DMS53 treated with DMSO at 0.1 percent for 48 hours (cell line): Measurements from ENCODE around the gene MED28.

ENCODE experiments used
- DNase-seq: peaks from one replicate; lab custom pipeline; 2025; ENCODE audit not compliant: unreplicated experiment; lab: John Stamatoyannopoulos, UW

Gene MED28

GRCh38 chr4:17665346-17665745, 50.9 kb downstream of the MED28 start:
- no peak for DNase-seq

- DNase-seq: no peak
Observed at GRCh38 chr4:17665852-17666251, 51.4 kb downstream of the MED28 start.

- DNase-seq: no peak
Observed at GRCh38 chr4:17667253-17667652, 52.8 kb downstream of the MED28 start.

- peak; percentile 99 for DNase-seq
Observed at GRCh38 chr4:17667653-17668201, 53.3 kb downstream of the MED28 start.

DNA sequence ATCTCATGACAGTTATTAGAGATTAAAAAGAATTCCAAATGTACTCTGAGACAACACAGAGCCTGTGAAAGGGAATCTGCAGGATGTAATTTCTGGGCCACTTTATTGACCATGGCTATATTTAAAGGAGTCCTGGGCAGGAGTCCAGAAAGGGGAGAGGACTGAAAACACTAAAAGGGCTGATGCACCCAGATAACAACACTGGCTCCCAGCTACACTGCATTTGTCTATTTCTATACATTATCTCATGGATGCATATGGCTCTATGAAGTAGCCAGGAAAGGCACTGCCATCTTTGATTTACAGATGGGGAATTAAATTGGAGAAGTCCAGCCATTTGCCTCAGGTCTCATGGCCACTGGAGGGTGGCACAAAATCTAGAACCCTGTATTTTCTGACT, 56.0 kb downstream of the MED28 start:
- no peak for DNase-seq

DNA sequence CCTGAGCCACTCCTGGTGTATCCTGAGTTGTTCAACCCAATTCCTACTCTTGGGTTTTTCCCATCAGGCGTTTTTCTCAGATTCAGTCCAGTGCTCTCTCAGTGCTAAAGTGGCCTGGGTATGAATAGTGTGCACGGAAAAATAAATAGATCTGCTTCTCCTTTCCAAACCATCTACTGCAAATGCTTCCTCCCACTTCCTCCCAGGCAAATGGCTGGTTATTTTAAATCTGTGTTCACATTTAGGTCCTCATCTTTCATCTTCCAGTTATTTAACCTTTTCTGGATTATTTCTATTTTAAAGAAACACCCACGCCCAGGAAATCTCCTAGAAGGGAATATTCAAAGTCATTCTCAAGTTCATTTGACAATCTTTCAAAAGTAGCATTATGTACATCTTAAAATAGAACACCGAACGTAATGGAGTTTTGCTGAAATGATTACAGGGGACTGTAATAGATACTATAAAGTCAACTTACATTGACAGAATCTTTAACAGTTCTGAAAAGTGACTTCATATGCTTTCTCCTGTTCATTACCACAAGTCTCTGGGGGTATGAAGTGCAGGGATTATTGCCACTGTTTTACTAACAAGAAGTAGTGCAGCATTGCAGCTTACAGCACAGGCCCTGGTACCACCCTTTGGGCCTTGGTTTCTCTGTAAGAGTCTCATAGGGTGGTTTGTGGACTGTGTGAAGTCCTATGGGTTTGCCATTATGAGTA, 66.3 kb downstream of the MED28 start:
- no peak for DNase-seq

DNA sequence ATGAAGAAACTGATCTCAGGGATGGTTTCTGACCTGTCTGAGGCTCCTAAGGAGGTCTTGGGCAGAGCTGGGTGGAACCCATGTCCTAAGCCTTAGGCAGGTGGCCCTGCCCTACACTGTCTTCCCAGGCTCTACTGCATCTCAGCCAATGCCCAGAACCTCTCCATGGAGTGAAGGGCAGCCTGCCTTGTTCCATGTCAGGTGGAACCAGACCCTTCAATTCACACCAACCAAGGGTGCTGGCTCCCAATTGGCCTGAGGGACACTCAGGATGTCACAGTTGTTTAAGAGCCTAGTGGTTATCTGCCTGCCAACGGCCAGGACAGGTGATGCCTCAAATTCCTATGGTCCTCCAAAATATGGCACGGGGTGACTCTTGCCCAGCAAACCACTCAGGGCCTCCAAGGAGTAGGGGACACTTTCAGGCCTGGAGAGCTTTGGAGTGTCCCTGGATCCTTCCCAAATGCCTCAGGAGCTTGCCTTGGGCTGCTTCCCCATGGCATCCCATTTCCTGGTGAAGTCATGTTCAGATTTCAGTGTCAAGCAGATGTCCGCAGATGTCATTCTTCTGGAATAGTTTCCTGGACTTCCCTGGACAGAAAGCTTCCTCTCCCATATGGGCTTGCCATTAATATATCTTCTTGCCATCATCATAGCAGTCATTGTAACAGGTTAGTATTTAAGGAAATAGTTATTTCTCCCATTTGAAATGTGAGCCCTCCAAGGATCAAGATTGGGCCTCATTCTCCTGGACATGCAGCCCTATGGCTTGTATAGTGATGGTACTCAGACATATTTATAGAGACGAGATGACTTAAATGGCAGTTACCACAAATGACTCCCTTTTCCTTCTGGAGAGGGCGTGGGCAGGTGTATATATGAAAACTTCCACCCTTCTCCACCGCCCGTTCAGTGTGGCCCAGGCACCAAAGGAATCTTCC, 67.1 kb downstream of the MED28 start:
- DNase-seq: no peak

- DNase-seq: no peak
Observed at GRCh38 chr4:17682222-17682566, 67.8 kb downstream of the MED28 start.
